Fibroblast of villous mesenchyme (primary cell): ENCODE measurements around the gene RHBDL3. TPM values are rescaled to one million over a fixed set of nuclear protein-coding genes. Genes with fewer than 3 reads are reported as not detected.

Source experiments
- DNase-seq: peaks from one replicate; pipeline ENCODE4 v3.0.0-alpha.2; 2010; ENCODE audit warnings: low read depth
- H3K4me3 ChIP-seq: 2 replicates; pipeline ENCODE4 v1.5.1; 2011; ENCODE audit warnings: low read depth, mild to moderate bottlenecking, low read length
- total RNA-seq: library from RNA; depleted of rRNA; stranded (reverse); fragments of >200 nt; gene quantifications from 2 replicates; pipeline ENCODE4 v1.2.3, GENCODE V29; 2012
- TF ChIP-seq, protein P1 (sequence below): IDR thresholded peaks from 2 replicates; pipeline ENCODE4 v1.5.1; 2012; ENCODE audit warnings: low read depth, mild to moderate bottlenecking, low read length; ENCODE audit not compliant: insufficient read depth

Gene RHBDL3
- total RNA-seq, 1 donor: not detected

- TF ChIP-seq, protein P1, sequence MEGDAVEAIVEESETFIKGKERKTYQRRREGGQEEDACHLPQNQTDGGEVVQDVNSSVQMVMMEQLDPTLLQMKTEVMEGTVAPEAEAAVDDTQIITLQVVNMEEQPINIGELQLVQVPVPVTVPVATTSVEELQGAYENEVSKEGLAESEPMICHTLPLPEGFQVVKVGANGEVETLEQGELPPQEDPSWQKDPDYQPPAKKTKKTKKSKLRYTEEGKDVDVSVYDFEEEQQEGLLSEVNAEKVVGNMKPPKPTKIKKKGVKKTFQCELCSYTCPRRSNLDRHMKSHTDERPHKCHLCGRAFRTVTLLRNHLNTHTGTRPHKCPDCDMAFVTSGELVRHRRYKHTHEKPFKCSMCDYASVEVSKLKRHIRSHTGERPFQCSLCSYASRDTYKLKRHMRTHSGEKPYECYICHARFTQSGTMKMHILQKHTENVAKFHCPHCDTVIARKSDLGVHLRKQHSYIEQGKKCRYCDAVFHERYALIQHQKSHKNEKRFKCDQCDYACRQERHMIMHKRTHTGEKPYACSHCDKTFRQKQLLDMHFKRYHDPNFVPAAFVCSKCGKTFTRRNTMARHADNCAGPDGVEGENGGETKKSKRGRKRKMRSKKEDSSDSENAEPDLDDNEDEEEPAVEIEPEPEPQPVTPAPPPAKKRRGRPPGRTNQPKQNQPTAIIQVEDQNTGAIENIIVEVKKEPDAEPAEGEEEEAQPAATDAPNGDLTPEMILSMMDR: no peak
- peak overlapping the region; percentile 49 for H3K4me3 ChIP-seq
- DNase-seq: no peak
Observed at GRCh38 chr17:32266051-32266388, 388 bp downstream of the RHBDL3 start.

- TF ChIP-seq, protein P1: no peak
- H3K4me3 ChIP-seq: peak overlapping the region; percentile 49
- no peak for DNase-seq
Observed at GRCh38 chr17:32266389-32267301, 1.0 kb downstream of the RHBDL3 start.

GRCh38 chr17:32267690-32268205 lies 2.1 kb downstream of the RHBDL3 start:
- TF ChIP-seq, protein P1: no peak
- DNase-seq: no peak
- H3K4me3 ChIP-seq: no peak overlapping the region

- H3K4me3 ChIP-seq: no peak overlapping the region
- TF ChIP-seq, protein P1: no peak
- no peak for DNase-seq
Observed at GRCh38 chr17:32268734-32269288, 3.2 kb downstream of the RHBDL3 start.

GRCh38 chr17:32269377-32269776 lies 3.7 kb downstream of the RHBDL3 start:
- TF ChIP-seq, protein P1: no peak
- no peak overlapping the region for H3K4me3 ChIP-seq
- no peak for DNase-seq

DNA sequence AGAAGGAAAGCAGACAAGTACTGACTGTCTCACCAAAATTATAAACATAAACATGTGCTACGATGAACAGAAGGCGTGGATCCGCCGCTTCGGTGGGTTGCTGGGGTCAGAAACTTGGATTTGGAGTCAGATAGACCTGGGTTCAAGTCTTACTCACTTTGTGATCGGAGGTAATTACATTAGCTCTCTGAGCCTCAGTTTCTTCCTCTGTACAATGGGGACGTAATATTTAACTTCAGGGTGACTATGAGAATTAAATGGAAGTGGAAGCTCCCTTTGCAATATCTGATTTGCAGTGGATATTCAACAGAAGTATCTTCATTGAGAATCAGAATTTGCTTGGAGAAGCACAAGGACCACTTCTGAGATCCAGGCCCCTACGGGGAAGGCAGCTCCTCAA lies 6.2 kb downstream of the RHBDL3 start:
- no peak overlapping the region for H3K4me3 ChIP-seq
- DNase-seq: no peak
- TF ChIP-seq, protein P1: no peak
